G401.6 (cell line): ENCODE measurements around the gene PLEKHM2.

Experiments used
- FAIRE-seq: peaks from 2 replicates; lab custom pipeline; 2012; peaks lifted over from hg19 to GRCh38; lab: Jason Lieb, UNC

The PLEKHM2 gene

GRCh38 chr1:15702722-15703550 is 18.8 kb downstream of the PLEKHM2 start:
- no peak for FAIRE-seq

GRCh38 chr1:15703562-15703961 is 19.4 kb downstream of the PLEKHM2 start:
- no peak for FAIRE-seq

- no peak for FAIRE-seq
Observed at GRCh38 chr1:15704526-15705183, 20.5 kb downstream of the PLEKHM2 start.

GRCh38 chr1:15705184-15705566 is 21.1 kb downstream of the PLEKHM2 start:
- no peak for FAIRE-seq

- no peak for FAIRE-seq
Observed at GRCh38 chr1:15706751-15707150, 22.6 kb downstream of the PLEKHM2 start.

GRCh38 chr1:15707239-15707925 is 23.3 kb downstream of the PLEKHM2 start:
- no peak for FAIRE-seq

- no peak for FAIRE-seq
Observed at GRCh38 chr1:15708486-15709137, 24.5 kb downstream of the PLEKHM2 start.

- FAIRE-seq, result no peak
Observed at GRCh38 chr1:15709226-15709625, 25.1 kb downstream of the PLEKHM2 start.

- FAIRE-seq, result no peak
Observed at GRCh38 chr1:15712168-15712567, 28.0 kb downstream of the PLEKHM2 start.

- FAIRE-seq, result no peak
Observed at GRCh38 chr1:15714406-15715136, 30.5 kb downstream of the PLEKHM2 start.

- no peak for FAIRE-seq
Observed at GRCh38 chr1:15717418-15718125, 33.5 kb downstream of the PLEKHM2 start.

GRCh38 chr1:15718199-15718601 is 34.1 kb downstream of the PLEKHM2 start:
- no peak for FAIRE-seq

- FAIRE-seq, result no peak
Observed at GRCh38 chr1:15719381-15720120, 35.4 kb downstream of the PLEKHM2 start.

- FAIRE-seq, result no peak
Observed at GRCh38 chr1:15720861-15721260, 36.7 kb downstream of the PLEKHM2 start.

GRCh38 chr1:15722411-15722810 is 38.3 kb downstream of the PLEKHM2 start:
- FAIRE-seq, result no peak

- no peak for FAIRE-seq
Observed at GRCh38 chr1:15722836-15723532, 38.9 kb downstream of the PLEKHM2 start.

GRCh38 chr1:15723631-15724246 is 39.6 kb downstream of the PLEKHM2 start:
- no peak for FAIRE-seq

- FAIRE-seq, result no peak
Observed at GRCh38 chr1:15724949-15725880, 41.1 kb downstream of the PLEKHM2 start.
